ENCODE measurements around the gene NAMPT.
A peak's percentile ranks its signal among the peaks of the same experiment; 100 is the strongest.

Gene NAMPT

DNA sequence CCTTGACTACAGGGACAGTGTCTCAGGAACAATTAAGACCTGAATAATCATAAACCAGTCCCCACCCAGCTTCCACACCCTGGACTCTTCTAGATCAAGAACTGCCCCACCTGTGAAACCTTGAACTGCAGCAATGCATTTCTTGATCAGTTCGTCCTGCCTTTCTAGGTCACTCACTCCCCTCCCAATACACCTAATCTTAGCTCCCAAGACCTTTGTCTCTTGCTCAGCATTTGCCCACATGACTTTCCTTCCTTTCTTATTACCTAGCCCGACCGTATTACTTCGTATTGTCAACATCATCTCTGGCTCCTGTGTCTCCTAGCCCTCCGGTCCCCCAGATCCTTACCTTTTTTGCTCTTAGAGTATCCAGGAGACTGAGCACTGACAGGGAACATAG lies 5.5 kb upstream of the NAMPT start:
- ChIA-PET POLR2A (no interaction called here), CTCF (no interaction called here)
- no peak for DNase-seq (ENCODE audit: low read depth, low spot score)
- no peak for TF ChIP-seq CTCF (IDR thresholded peaks at IDR 0.05; ENCODE audit: insufficient read depth, low read length, missing control alignments)
- H3K4me3 ChIP-seq (ENCODE audit: low read depth, low read length), result no peak overlapping the region

GRCh38 chr7:106289848-106290247 lies 5.1 kb upstream of the NAMPT start:
- ChIA-PET POLR2A (interaction anchor here (0.8 kb wide), 1 partner anchor 40 kb away, joined by 4 read pairs; no protein-coding TSS in a partner anchor), CTCF (interaction anchor here (0.7 to 1.0 kb wide), 2 partner anchors 22 to 447 kb away, joined by 3 read pairs; no protein-coding TSS in a partner anchor)
- no peak for TF ChIP-seq CTCF (IDR thresholded peaks at IDR 0.05; ENCODE audit: insufficient read depth, low read length, missing control alignments)
- H3K4me3 ChIP-seq (ENCODE audit: low read depth, low read length), result no peak overlapping the region
- no peak for DNase-seq (ENCODE audit: low read depth, low spot score)

- no peak for DNase-seq (ENCODE audit: low read depth, low spot score)
- CTCF ChIA-PET, result interaction anchor here (1.0 to 1.6 kb wide), 2 partner anchors 15 to 112 kb away, joined by 3 read pairs; no protein-coding TSS in a partner anchor
- H3K4me3 ChIP-seq (ENCODE audit: low read depth, low read length), result no peak overlapping the region
- POLR2A ChIA-PET, result no interaction called here
- TF ChIP-seq CTCF (IDR thresholded peaks at IDR 0.05; ENCODE audit: insufficient read depth, low read length, missing control alignments), result no peak
These were observed 3.5 kb upstream of the NAMPT start for GRCh38 chr7:106288263-106288662.

DNA sequence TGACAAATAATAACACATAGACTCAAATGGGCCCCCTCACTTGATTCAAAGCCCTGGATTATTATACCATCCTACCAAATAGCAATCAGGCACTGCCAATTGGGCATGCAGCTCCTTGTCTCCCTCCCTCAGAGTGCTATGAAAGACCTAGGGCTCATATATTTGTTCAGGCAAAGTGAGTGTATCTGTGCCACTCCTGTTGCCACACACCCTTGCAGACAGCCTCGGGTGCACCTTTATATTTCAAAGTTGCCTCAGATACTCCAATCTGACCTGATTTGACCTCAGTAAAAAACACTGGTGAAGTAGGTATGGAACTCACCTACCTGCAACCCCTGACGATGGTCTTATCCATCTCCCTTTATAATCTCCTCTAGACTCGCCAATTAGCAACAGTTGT lies 3.0 kb upstream of the NAMPT start:
- no peak for TF ChIP-seq CTCF (IDR thresholded peaks at IDR 0.05; ENCODE audit: insufficient read depth, low read length, missing control alignments)
- H3K4me3 ChIP-seq (ENCODE audit: low read depth, low read length), result no peak overlapping the region
- DNase-seq (ENCODE audit: low read depth, low spot score), result no peak
- POLR2A ChIA-PET, result no interaction called here
- CTCF ChIA-PET, result interaction anchor here (1.0 to 1.6 kb wide), 2 partner anchors 16 to 111 kb away, joined by 3 read pairs; no protein-coding TSS in a partner anchor

GRCh38 chr7:106285855-106286492 lies 1.2 kb upstream of the NAMPT start:
- no peak for TF ChIP-seq CTCF (IDR thresholded peaks at IDR 0.05; ENCODE audit: insufficient read depth, low read length, missing control alignments)
- CTCF ChIA-PET, result interaction anchor here (0.7 to 3.1 kb wide), 6 partner anchors 106 to 451 kb away, joined by 3 to 17 read pairs (median 6); no protein-coding TSS in a partner anchor
- POLR2A ChIA-PET, result interaction anchor here (0.9 to 1.4 kb wide), 3 partner anchors 32 to 109 kb away, joined by 3 to 5 read pairs (median 4); no protein-coding TSS in a partner anchor
- no peak for DNase-seq (ENCODE audit: low read depth, low spot score)
- peak overlapping the region; percentile 82 for H3K4me3 ChIP-seq (ENCODE audit: low read depth, low read length)

DNA sequence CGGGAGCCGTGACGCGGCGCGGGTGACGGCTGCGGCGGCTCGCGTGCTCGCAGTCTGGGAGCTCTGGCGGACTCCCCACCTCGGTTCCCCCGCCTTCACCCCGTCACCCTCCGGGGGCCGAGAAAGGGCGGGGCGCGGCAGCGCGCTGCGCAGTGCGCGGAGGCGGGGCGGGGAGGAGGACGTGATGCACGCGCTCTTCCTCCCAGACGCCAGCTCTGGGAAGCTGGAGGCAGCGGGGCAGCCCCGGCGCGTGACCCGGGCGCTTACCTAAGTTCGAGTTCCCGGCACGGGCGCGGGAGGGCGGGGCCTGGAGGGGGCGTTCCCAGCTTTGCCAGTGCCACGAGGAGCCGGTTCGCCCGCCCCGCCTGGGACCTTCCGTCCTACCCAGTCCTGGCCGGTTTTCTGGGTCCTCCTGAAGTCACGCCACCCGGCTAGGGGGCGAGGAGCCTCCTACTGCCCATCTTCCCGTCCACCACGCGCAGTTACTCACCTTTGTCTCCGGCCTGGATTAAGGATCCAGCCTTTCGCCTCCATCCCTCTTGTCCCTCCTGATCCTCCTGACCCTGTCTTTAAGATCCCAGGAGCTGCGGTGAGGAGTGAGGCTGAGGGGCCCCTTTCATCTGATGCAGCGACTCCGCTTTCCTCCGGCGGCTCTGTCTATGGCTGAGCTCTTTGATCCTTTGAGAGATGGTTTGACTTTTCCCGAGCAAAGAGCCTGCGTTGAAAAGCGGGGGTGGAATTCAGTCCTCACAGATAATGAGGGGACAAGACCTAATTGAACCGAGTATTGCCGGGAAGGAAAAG lies 470 bp upstream of the NAMPT start:
- TF ChIP-seq CTCF (IDR thresholded peaks at IDR 0.05; ENCODE audit: insufficient read depth, low read length, missing control alignments), result no peak

More for the DNA sequence above, 470 bp upstream of the NAMPT start:
- ChIA-PET CTCF (interaction anchor here (0.7 to 3.1 kb wide), 6 partner anchors 106 to 452 kb away, joined by 3 to 17 read pairs (median 6); no protein-coding TSS in a partner anchor), POLR2A (interaction anchor here (0.8 to 1.5 kb wide), 10 partner anchors 15 to 258 kb away, joined by 3 to 11 read pairs (median 4); no protein-coding TSS in a partner anchor)
- H3K4me3 ChIP-seq (ENCODE audit: low read depth, low read length), result peak overlapping the region; percentile 82
- peak; percentile 82 for DNase-seq (ENCODE audit: low read depth, low spot score)
